Measurements from ENCODE around the gene PCSK5.

Gene PCSK5

GRCh38 chr9:76200315-76200714 is 309.8 kb downstream of the PCSK5 start:
- H3K9me3 ChIP-seq (ENCODE audit: control insufficient read depth in 2 of 2, low read length in 2 of 2) = no peaks in the 10 kb centered on the region
- no peak overlapping the region for H3K27ac ChIP-seq (ENCODE audit: low read length)
- H3K4me3 ChIP-seq (ENCODE audit: low read length in 2 of 2) = no peak overlapping the region
- no peaks in the 10 kb centered on the region for H3K36me3 ChIP-seq (ENCODE audit: control insufficient read depth in 2 of 2, insufficient read depth in 2 of 2, low read length in 2 of 2)
- no peaks in the 10 kb centered on the region for H3K4me1 ChIP-seq (ENCODE audit: control insufficient read depth, insufficient read depth, low read length)
- no peak overlapping the region for H3K9ac ChIP-seq (ENCODE audit: low read length in 2 of 2)
- no peaks in the 10 kb centered on the region for H3K27me3 ChIP-seq (ENCODE audit: control insufficient read depth in 1 of 2, insufficient read depth in 2 of 2, low read length in 2 of 2)

- H3K27me3 ChIP-seq (ENCODE audit: control insufficient read depth in 1 of 2, insufficient read depth in 2 of 2, low read length in 2 of 2) = no peaks in the 10 kb centered on the region
- H3K9ac ChIP-seq (ENCODE audit: low read length in 2 of 2) = no peak overlapping the region
- no peak overlapping the region for H3K27ac ChIP-seq (ENCODE audit: low read length)
- H3K36me3 ChIP-seq (ENCODE audit: control insufficient read depth in 2 of 2, insufficient read depth in 2 of 2, low read length in 2 of 2) = no peaks in the 10 kb centered on the region
- H3K9me3 ChIP-seq (ENCODE audit: control insufficient read depth in 2 of 2, low read length in 2 of 2) = no peaks in the 10 kb centered on the region
- no peaks in the 10 kb centered on the region for H3K4me1 ChIP-seq (ENCODE audit: control insufficient read depth, insufficient read depth, low read length)
- H3K4me3 ChIP-seq (ENCODE audit: low read length in 2 of 2) = no peak overlapping the region
These were observed 310.3 kb downstream of the PCSK5 start for GRCh38 chr9:76200745-76201144.

- Histone ChIP-seq H3K9ac (ENCODE audit: low read length in 2 of 2) (no peak overlapping the region), H3K9me3 (ENCODE audit: control insufficient read depth in 2 of 2, low read length in 2 of 2) (no peaks in the 10 kb centered on the region), H3K4me3 (ENCODE audit: low read length in 2 of 2) (no peak overlapping the region), H3K4me1 (ENCODE audit: control insufficient read depth, insufficient read depth, low read length) (no peaks in the 10 kb centered on the region), H3K27me3 (ENCODE audit: control insufficient read depth in 1 of 2, insufficient read depth in 2 of 2, low read length in 2 of 2) (no peaks in the 10 kb centered on the region), H3K27ac (ENCODE audit: low read length) (no peak overlapping the region), H3K36me3 (ENCODE audit: control insufficient read depth in 2 of 2, insufficient read depth in 2 of 2, low read length in 2 of 2) (no peaks in the 10 kb centered on the region)
These were observed 312.9 kb downstream of the PCSK5 start for GRCh38 chr9:76203373-76203772.

GRCh38 chr9:76206821-76207220 is 316.3 kb downstream of the PCSK5 start:
- Histone ChIP-seq H3K36me3 (ENCODE audit: control insufficient read depth in 2 of 2, insufficient read depth in 2 of 2, low read length in 2 of 2) (no peaks in the 10 kb centered on the region), H3K9ac (ENCODE audit: low read length in 2 of 2) (no peak overlapping the region), H3K4me1 (ENCODE audit: control insufficient read depth, insufficient read depth, low read length) (no peaks in the 10 kb centered on the region), H3K27ac (ENCODE audit: low read length) (no peak overlapping the region), H3K4me3 (ENCODE audit: low read length in 2 of 2) (no peak overlapping the region), H3K9me3 (ENCODE audit: control insufficient read depth in 2 of 2, low read length in 2 of 2) (no peaks in the 10 kb centered on the region), H3K27me3 (ENCODE audit: control insufficient read depth in 1 of 2, insufficient read depth in 2 of 2, low read length in 2 of 2) (no peaks in the 10 kb centered on the region)

GRCh38 chr9:76213751-76214150 is 323.3 kb downstream of the PCSK5 start:
- Histone ChIP-seq H3K4me1 (ENCODE audit: control insufficient read depth, insufficient read depth, low read length) (no peaks in the 10 kb centered on the region), H3K27me3 (ENCODE audit: control insufficient read depth in 1 of 2, insufficient read depth in 2 of 2, low read length in 2 of 2) (peaks cover 0 to 2% of the 10 kb centered on the region in 2 donors), H3K36me3 (ENCODE audit: control insufficient read depth in 2 of 2, insufficient read depth in 2 of 2, low read length in 2 of 2) (no peaks in the 10 kb centered on the region), H3K27ac (ENCODE audit: low read length) (no peak overlapping the region), H3K9ac (ENCODE audit: low read length in 2 of 2) (no peak overlapping the region), H3K9me3 (ENCODE audit: control insufficient read depth in 2 of 2, low read length in 2 of 2) (no peaks in the 10 kb centered on the region), H3K4me3 (ENCODE audit: low read length in 2 of 2) (no peak overlapping the region)

- Histone ChIP-seq H3K4me1 (ENCODE audit: control insufficient read depth, insufficient read depth, low read length) (no peaks in the 10 kb centered on the region), H3K9ac (ENCODE audit: low read length in 2 of 2) (no peak overlapping the region), H3K9me3 (ENCODE audit: control insufficient read depth in 2 of 2, low read length in 2 of 2) (no peaks in the 10 kb centered on the region), H3K27me3 (ENCODE audit: control insufficient read depth in 1 of 2, insufficient read depth in 2 of 2, low read length in 2 of 2) (peaks cover 0 to 2% of the 10 kb centered on the region in 2 donors), H3K36me3 (ENCODE audit: control insufficient read depth in 2 of 2, insufficient read depth in 2 of 2, low read length in 2 of 2) (no peaks in the 10 kb centered on the region), H3K27ac (ENCODE audit: low read length) (no peak overlapping the region), H3K4me3 (ENCODE audit: low read length in 2 of 2) (no peak overlapping the region)
These were observed 324.6 kb downstream of the PCSK5 start for GRCh38 chr9:76215066-76215465.

GRCh38 chr9:76216161-76216649 is 325.7 kb downstream of the PCSK5 start:
- Histone ChIP-seq H3K36me3 (ENCODE audit: control insufficient read depth in 2 of 2, insufficient read depth in 2 of 2, low read length in 2 of 2) (no peaks in the 10 kb centered on the region), H3K27ac (ENCODE audit: low read length) (no peak overlapping the region), H3K27me3 (ENCODE audit: control insufficient read depth in 1 of 2, insufficient read depth in 2 of 2, low read length in 2 of 2) (peaks cover 0 to 2% of the 10 kb centered on the region in 2 donors), H3K9me3 (ENCODE audit: control insufficient read depth in 2 of 2, low read length in 2 of 2) (no peaks in the 10 kb centered on the region), H3K9ac (ENCODE audit: low read length in 2 of 2) (no peak overlapping the region), H3K4me3 (ENCODE audit: low read length in 2 of 2) (no peak overlapping the region), H3K4me1 (ENCODE audit: control insufficient read depth, insufficient read depth, low read length) (no peaks in the 10 kb centered on the region)

GRCh38 chr9:76218117-76218885 is 327.8 kb downstream of the PCSK5 start:
- no peak overlapping the region for H3K27ac ChIP-seq (ENCODE audit: low read length)
- no peak overlapping the region for H3K4me3 ChIP-seq (ENCODE audit: low read length in 2 of 2)
- peaks cover 0 to 2% of the 10 kb centered on the region in 2 donors for H3K27me3 ChIP-seq (ENCODE audit: control insufficient read depth in 1 of 2, insufficient read depth in 2 of 2, low read length in 2 of 2)
- H3K9ac ChIP-seq (ENCODE audit: low read length in 2 of 2) = no peak overlapping the region
- H3K9me3 ChIP-seq (ENCODE audit: control insufficient read depth in 2 of 2, low read length in 2 of 2) = no peaks in the 10 kb centered on the region
- H3K4me1 ChIP-seq (ENCODE audit: control insufficient read depth, insufficient read depth, low read length) = no peaks in the 10 kb centered on the region
- no peaks in the 10 kb centered on the region for H3K36me3 ChIP-seq (ENCODE audit: control insufficient read depth in 2 of 2, insufficient read depth in 2 of 2, low read length in 2 of 2)

- Histone ChIP-seq H3K36me3 (ENCODE audit: control insufficient read depth in 2 of 2, insufficient read depth in 2 of 2, low read length in 2 of 2) (no peaks in the 10 kb centered on the region), H3K27me3 (ENCODE audit: control insufficient read depth in 1 of 2, insufficient read depth in 2 of 2, low read length in 2 of 2) (peaks cover 0 to 2% of the 10 kb centered on the region in 2 donors), H3K4me3 (ENCODE audit: low read length in 2 of 2) (no peak overlapping the region), H3K9ac (ENCODE audit: low read length in 2 of 2) (no peak overlapping the region), H3K27ac (ENCODE audit: low read length) (no peak overlapping the region), H3K4me1 (ENCODE audit: control insufficient read depth, insufficient read depth, low read length) (no peaks in the 10 kb centered on the region), H3K9me3 (ENCODE audit: control insufficient read depth in 2 of 2, low read length in 2 of 2) (no peaks in the 10 kb centered on the region)
These were observed 328.5 kb downstream of the PCSK5 start for GRCh38 chr9:76218886-76219445.

GRCh38 chr9:76219560-76220151 is 329.2 kb downstream of the PCSK5 start:
- H3K9ac ChIP-seq (ENCODE audit: low read length in 2 of 2) = no peak overlapping the region
- no peaks in the 10 kb centered on the region for H3K9me3 ChIP-seq (ENCODE audit: control insufficient read depth in 2 of 2, low read length in 2 of 2)
- no peaks in the 10 kb centered on the region for H3K4me1 ChIP-seq (ENCODE audit: control insufficient read depth, insufficient read depth, low read length)
- no peak overlapping the region for H3K27ac ChIP-seq (ENCODE audit: low read length)
- no peaks in the 10 kb centered on the region for H3K36me3 ChIP-seq (ENCODE audit: control insufficient read depth in 2 of 2, insufficient read depth in 2 of 2, low read length in 2 of 2)
- no peak overlapping the region for H3K4me3 ChIP-seq (ENCODE audit: low read length in 2 of 2)
- H3K27me3 ChIP-seq (ENCODE audit: control insufficient read depth in 1 of 2, insufficient read depth in 2 of 2, low read length in 2 of 2) = peaks cover 0 to 2% of the 10 kb centered on the region in 2 donors

GRCh38 chr9:76221423-76221822 is 330.9 kb downstream of the PCSK5 start:
- Histone ChIP-seq H3K27ac (ENCODE audit: low read length) (no peak overlapping the region), H3K4me3 (ENCODE audit: low read length in 2 of 2) (no peak overlapping the region), H3K27me3 (ENCODE audit: control insufficient read depth in 1 of 2, insufficient read depth in 2 of 2, low read length in 2 of 2) (peaks cover 0 to 2% of the 10 kb centered on the region in 2 donors), H3K9ac (ENCODE audit: low read length in 2 of 2) (no peak overlapping the region), H3K36me3 (ENCODE audit: control insufficient read depth in 2 of 2, insufficient read depth in 2 of 2, low read length in 2 of 2) (no peaks in the 10 kb centered on the region), H3K9me3 (ENCODE audit: control insufficient read depth in 2 of 2, low read length in 2 of 2) (no peaks in the 10 kb centered on the region), H3K4me1 (ENCODE audit: control insufficient read depth, insufficient read depth, low read length) (no peaks in the 10 kb centered on the region)
